CD4-positive, alpha-beta T cell (primary cell): Measurements from ENCODE around the gene RIPK4. TPM values are rescaled to one million over a fixed set of nuclear protein-coding genes. Genes with fewer than 3 reads are reported as not detected.
A peak's percentile ranks its signal among the peaks of the same experiment; 100 is the strongest.

Experiments used
- ATAC-seq: fragments of 200-7000 bp; cut with Tn5 transposase; one replicate; pipeline ENCODE4 v1.10.0; 2022; ENCODE audit warnings: mild to moderate bottlenecking; ENCODE audit not compliant: poor library complexity
- CTCF ChIA-PET: fragments of 350-600 bp; sonication (Branson Sonifier 250); formaldehyde crosslinking; loops from one replicate; lab custom pipeline; 2021; ENCODE audit warnings: antibody characterized with exemption, inconsistent platforms; lab: Charles Lee
- POLR2A ChIA-PET: fragments of 350-600 bp; sonication (Branson Sonifier 250); formaldehyde crosslinking; loops from one replicate; lab custom pipeline; 2021; ENCODE audit warnings: antibody characterized with exemption, inconsistent platforms; lab: Charles Lee
- DNase-seq, 14 experiments: peaks; one replicate each; pipeline ENCODE4 v3.0.0-alpha.2; 2013 to 2020; ENCODE audit warnings: mixed read lengths in 2 of 14
- H3K27ac ChIP-seq, 2 donors: one replicate each; pipeline versions ENCODE4 v1.5.1 to v1.7.0; 2013; ENCODE audit warnings: low read length in 2 of 2, low read depth in 1 of 2, mild to moderate bottlenecking in 1 of 2
- H3K27me3 ChIP-seq, 2 experiments: 1 replicate in 1 of 2; 2 replicates in 1 of 2; pipeline versions ENCODE4 v1.6.1 to v1.7.0; 2013; ENCODE audit warnings: low read length in 2 of 2, control low read depth in 1 of 2, mild to moderate bottlenecking in 1 of 2, moderate library complexity in 1 of 2; ENCODE audit not compliant: insufficient read depth in 2 of 2, control insufficient read depth in 1 of 2
- H3K36me3 ChIP-seq: one replicate; pipeline ENCODE4 v1.6.1; 2013; ENCODE audit warnings: low read length, control low read depth; ENCODE audit not compliant: insufficient read depth
- H3K4me1 ChIP-seq: one replicate; pipeline ENCODE4 v1.6.1; 2013; ENCODE audit warnings: low read length, control low read depth; ENCODE audit not compliant: insufficient read depth
- H3K4me3 ChIP-seq: one replicate; pipeline ENCODE4 v1.5.1; 2013; ENCODE audit warnings: mild to moderate bottlenecking, low read length, moderate library complexity
- H3K9me3 ChIP-seq, 2 experiments: 1 replicate in 1 of 2; 2 replicates in 1 of 2; pipeline versions ENCODE4 v1.6.1 to v1.7.0; 2013; ENCODE audit warnings: low read length in 2 of 2, mild to moderate bottlenecking in 2 of 2, control low read depth in 1 of 2, moderate library complexity in 1 of 2; ENCODE audit not compliant: control insufficient read depth in 1 of 2, insufficient read depth in 1 of 2
- H3K27ac Mint-ChIP-seq: one replicate; pipeline ENCODE4 v1.8.0; 2020; ENCODE audit warnings: mixed read lengths
- H3K27me3 Mint-ChIP-seq: one replicate; pipeline ENCODE4 v1.8.0; 2021; ENCODE audit warnings: mixed read lengths
- H3K36me3 Mint-ChIP-seq: one replicate; pipeline ENCODE4 v1.8.0; 2021; ENCODE audit warnings: low read depth, mixed read lengths
- H3K4me1 Mint-ChIP-seq: one replicate; pipeline ENCODE4 v1.8.0; 2021; ENCODE audit warnings: low read depth, mixed read lengths
- H3K4me3 Mint-ChIP-seq: one replicate; pipeline ENCODE4 v1.8.0; 2020; ENCODE audit warnings: mild to moderate bottlenecking, mixed read lengths
- H3K9me3 Mint-ChIP-seq: one replicate; pipeline ENCODE4 v1.8.0; 2020; ENCODE audit warnings: mixed read lengths
- intact Hi-C, 2 experiments: fragments of 100-400 bp; cut with DNase I in 1 of 2; cut with micrococcal nuclease in 1 of 2; formaldehyde crosslinking; loops; one replicate each; pipeline versions ENCODE4 v1.15.1 to v1.9.0; 2023 to 2025; cut with DNase I, micrococcal nuclease
- total RNA-seq, 174 experiments: library from RNA in 2 of 174; stranded (reverse) in 2 of 174; gene quantifications; one replicate each; pipeline ENCODE4 v1.2.3 and lab custom pipeline; 2021 to 2026
- TF ChIP-seq, protein P1 (sequence below): fragments of 200-600 bp; IDR thresholded peaks from one replicate; pipeline ENCODE4 v1.8.0; 2022; ENCODE audit warnings: antibody characterized with exemption, mild to moderate bottlenecking

RIPK4 gene
- total RNA-seq, 2 experiments from 2014 or later: 2.5 to 3.0 TPM

GRCh38 chr21:41703857-41704501 is 62.9 kb downstream of the RIPK4 start:
- TF ChIP-seq, protein P1, sequence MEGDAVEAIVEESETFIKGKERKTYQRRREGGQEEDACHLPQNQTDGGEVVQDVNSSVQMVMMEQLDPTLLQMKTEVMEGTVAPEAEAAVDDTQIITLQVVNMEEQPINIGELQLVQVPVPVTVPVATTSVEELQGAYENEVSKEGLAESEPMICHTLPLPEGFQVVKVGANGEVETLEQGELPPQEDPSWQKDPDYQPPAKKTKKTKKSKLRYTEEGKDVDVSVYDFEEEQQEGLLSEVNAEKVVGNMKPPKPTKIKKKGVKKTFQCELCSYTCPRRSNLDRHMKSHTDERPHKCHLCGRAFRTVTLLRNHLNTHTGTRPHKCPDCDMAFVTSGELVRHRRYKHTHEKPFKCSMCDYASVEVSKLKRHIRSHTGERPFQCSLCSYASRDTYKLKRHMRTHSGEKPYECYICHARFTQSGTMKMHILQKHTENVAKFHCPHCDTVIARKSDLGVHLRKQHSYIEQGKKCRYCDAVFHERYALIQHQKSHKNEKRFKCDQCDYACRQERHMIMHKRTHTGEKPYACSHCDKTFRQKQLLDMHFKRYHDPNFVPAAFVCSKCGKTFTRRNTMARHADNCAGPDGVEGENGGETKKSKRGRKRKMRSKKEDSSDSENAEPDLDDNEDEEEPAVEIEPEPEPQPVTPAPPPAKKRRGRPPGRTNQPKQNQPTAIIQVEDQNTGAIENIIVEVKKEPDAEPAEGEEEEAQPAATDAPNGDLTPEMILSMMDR: no peak
- no peaks in the 10 kb centered on the region for H3K36me3 Mint-ChIP-seq
- no peak overlapping the region for H3K27ac ChIP-seq
- no peaks in the 10 kb centered on the region for H3K4me1 Mint-ChIP-seq
- H3K4me1 ChIP-seq: no peaks in the 10 kb centered on the region
- peaks cover 0 to 10% of the 10 kb centered on the region in 2 experiments for H3K9me3 ChIP-seq
- H3K9me3 Mint-ChIP-seq: no peaks in the 10 kb centered on the region
- peaks cover 52% of the 10 kb centered on the region for H3K27me3 Mint-ChIP-seq
- intact Hi-C loops: no loop called here
- CTCF ChIA-PET: no interaction called here
- H3K36me3 ChIP-seq: no peaks in the 10 kb centered on the region
- no peak for DNase-seq
- POLR2A ChIA-PET: no interaction called here
- no peak overlapping the region for H3K4me3 ChIP-seq
- ATAC-seq: no peak
- no peak overlapping the region for H3K4me3 Mint-ChIP-seq
- no peak overlapping the region for H3K27ac Mint-ChIP-seq
- H3K27me3 ChIP-seq: peaks cover 4 to 9% of the 10 kb centered on the region in 2 experiments

- DNase-seq (peak in 2 of 14 experiments; percentile 19 to 51), ATAC-seq (no peak)
- H3K36me3 ChIP-seq: no peaks in the 10 kb centered on the region
- H3K4me3 ChIP-seq: no peak overlapping the region
- H3K9me3 ChIP-seq: peaks cover 0 to 10% of the 10 kb centered on the region in 2 experiments
- intact Hi-C loops: no loop called here
- Mint-ChIP-seq H3K9me3 (no peaks in the 10 kb centered on the region), H3K27me3 (peaks cover 36% of the 10 kb centered on the region), H3K27ac (no peak overlapping the region), H3K4me3 (no peak overlapping the region), H3K4me1 (no peaks in the 10 kb centered on the region), H3K36me3 (no peaks in the 10 kb centered on the region)
- H3K27me3 ChIP-seq: peaks cover 4 to 9% of the 10 kb centered on the region in 2 experiments
- TF ChIP-seq, protein P1: no peak
- ChIA-PET POLR2A (no interaction called here), CTCF (no interaction called here)
- no peak overlapping the region for H3K27ac ChIP-seq
- no peaks in the 10 kb centered on the region for H3K4me1 ChIP-seq
Observed at GRCh38 chr21:41701749-41702148, 65.1 kb downstream of the RIPK4 start.

DNA sequence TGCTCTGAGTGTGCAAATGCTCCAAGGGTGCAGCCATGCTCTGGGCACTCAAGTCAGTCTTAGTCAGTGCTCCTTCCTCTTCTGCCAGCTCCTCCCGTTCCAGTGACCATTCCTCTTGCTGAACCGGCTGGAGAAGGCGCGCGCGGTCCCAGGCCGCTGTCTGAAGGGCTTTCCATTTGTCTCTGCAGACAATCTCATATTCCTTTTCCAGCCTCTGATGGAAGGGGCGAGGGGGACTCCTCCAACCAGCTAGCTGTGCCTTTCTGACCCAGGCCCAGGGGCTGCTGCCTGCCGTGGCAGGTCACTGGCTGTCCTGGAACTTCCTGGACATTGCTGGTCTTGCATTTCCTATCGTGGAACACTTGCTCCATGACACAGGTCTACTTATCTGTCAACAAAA is 67.5 kb downstream of the RIPK4 start:
- peaks cover 0 to 9% of the 10 kb centered on the region in 2 experiments for H3K27me3 ChIP-seq
- H3K27ac ChIP-seq: no peak overlapping the region
- CTCF ChIA-PET: no interaction called here
- H3K9me3 ChIP-seq: no peaks in the 10 kb centered on the region
- Mint-ChIP-seq H3K36me3 (no peaks in the 10 kb centered on the region), H3K27ac (no peak overlapping the region), H3K9me3 (no peaks in the 10 kb centered on the region), H3K4me1 (no peaks in the 10 kb centered on the region), H3K4me3 (no peak overlapping the region), H3K27me3 (peaks cover 32% of the 10 kb centered on the region)
- POLR2A ChIA-PET: no interaction called here
- intact Hi-C loops: no loop called here
- DNase-seq (no peak), ATAC-seq (no peak)
- H3K36me3 ChIP-seq: no peaks in the 10 kb centered on the region
- TF ChIP-seq, protein P1: no peak
- no peaks in the 10 kb centered on the region for H3K4me1 ChIP-seq
- H3K4me3 ChIP-seq: no peak overlapping the region
